NT2/D1 (cell line): ENCODE results near the gene AEBP1.

Experiments
- DNase-seq: peaks from one replicate; pipeline ENCODE4 v3.0.0-alpha.2; 2011; ENCODE audit warnings: low read depth, low spot score
- H3K27me3 ChIP-seq: 2 replicates; pipeline ENCODE4 v1.6.0; 2011; ENCODE audit warnings: mild to moderate bottlenecking; ENCODE audit not compliant: insufficient read length, insufficient read depth
- H3K36me3 ChIP-seq: 2 replicates; pipeline ENCODE4 v1.6.1; 2011; ENCODE audit warnings: mild to moderate bottlenecking, low read length, mixed read lengths; ENCODE audit not compliant: insufficient read depth, insufficient read length
- H3K4me1 ChIP-seq: 2 replicates; pipeline ENCODE4 v1.5.1; 2011; ENCODE audit not compliant: insufficient read depth, insufficient read length
- H3K4me3 ChIP-seq: 2 replicates; pipeline ENCODE4 v1.5.1; 2011; ENCODE audit warnings: low read depth; ENCODE audit not compliant: insufficient read length
- H3K9ac ChIP-seq: 2 replicates; pipeline ENCODE4 v1.6.0; 2011; ENCODE audit warnings: low read depth; ENCODE audit not compliant: insufficient read length
- H3K9me3 ChIP-seq: 2 replicates; pipeline ENCODE4 v1.5.1; 2011; ENCODE audit warnings: mild to moderate bottlenecking, low read length; ENCODE audit not compliant: insufficient read depth
- SUZ12 ChIP-seq: IDR thresholded peaks from 2 replicates; pipeline ENCODE4 v1.6.1; 2011; ENCODE audit not compliant: insufficient read length, insufficient read depth; ENCODE audit errors: extremely low read depth
- YY1 ChIP-seq: IDR thresholded peaks from 2 replicates; pipeline ENCODE4 v1.6.1; 2011; ENCODE audit not compliant: insufficient read length, insufficient read depth
- ZNF274 ChIP-seq: IDR thresholded peaks from 2 replicates; pipeline ENCODE4 v1.6.1; 2011; ENCODE audit warnings: mild to moderate bottlenecking, low read depth, low read length

Gene AEBP1

DNA sequence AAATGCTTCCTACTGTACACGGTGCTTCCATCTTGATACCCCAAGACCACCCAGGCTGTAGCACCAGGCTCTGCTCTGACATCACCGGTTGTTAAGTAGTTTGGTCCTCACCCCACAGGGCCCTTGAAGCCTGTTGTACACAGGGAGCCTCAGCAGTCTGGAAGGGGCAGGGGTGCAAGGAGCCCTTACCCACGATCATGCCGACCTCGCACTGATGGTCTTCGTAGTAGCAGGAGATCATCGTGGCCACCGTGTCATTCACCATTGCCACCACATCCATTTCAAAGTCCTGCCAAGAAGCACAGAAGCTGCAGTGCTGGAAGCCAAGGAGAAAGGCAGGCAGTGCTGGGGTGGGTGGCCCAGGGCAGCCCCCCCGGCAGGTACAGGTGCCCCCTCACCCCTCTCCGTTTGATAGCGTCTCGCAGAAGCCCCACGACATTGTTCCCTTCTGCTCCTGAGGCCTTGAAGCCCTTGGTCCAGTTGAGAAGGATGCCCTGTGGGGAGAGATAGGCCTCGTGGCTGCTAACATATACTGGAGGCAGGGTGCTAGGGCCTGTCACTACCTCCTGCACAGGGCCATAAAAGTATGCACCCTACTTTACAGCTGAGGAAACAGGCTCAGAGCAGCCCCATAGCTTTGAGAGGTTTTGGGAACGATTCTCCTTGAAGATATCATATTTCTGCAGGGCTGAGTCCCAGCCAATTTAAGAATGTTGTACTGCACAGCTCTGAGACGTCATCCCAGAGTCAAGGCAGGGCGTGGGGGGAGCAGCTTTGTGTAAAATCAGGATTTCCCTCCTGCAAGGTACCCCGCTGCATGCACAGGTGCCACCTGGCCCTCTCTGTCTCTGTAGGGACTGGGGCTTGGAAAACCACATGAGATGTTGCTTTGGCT is 45.7 kb downstream of the AEBP1 start:
- no peak overlapping the region for H3K9ac ChIP-seq
- H3K9me3 ChIP-seq: no peaks in the 10 kb centered on the region
- DNase-seq: no peak
- no peak for TF ChIP-seq ZNF274
- TF ChIP-seq YY1: no peak
- no peak for TF ChIP-seq SUZ12
- H3K4me3 ChIP-seq: no peak overlapping the region
- H3K4me1 ChIP-seq: peaks cover 20% of the 10 kb centered on the region
- H3K27me3 ChIP-seq: peaks cover 15% of the 10 kb centered on the region
- H3K36me3 ChIP-seq: no peaks in the 10 kb centered on the region

DNA sequence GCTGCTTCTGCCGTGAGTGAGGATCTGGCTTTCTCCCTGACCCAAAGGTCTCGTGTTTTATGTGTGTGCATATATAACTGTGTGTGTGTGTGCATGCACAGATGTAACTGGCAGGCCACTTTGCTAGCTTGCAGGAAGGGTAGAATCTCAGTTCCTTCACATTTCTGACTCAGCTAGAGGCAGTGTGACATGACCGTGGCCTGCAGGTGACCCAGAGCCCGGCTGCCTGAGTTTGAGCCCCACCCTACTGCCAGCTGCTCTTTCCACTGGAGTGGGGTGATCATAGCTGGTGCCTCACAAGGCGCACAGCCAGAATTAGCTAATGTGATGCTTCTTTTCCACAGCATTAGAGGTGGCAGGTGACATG is 46.3 kb downstream of the AEBP1 start:
- H3K27me3 ChIP-seq: peaks cover 8% of the 10 kb centered on the region
- H3K4me3 ChIP-seq: no peak overlapping the region
- no peaks in the 10 kb centered on the region for H3K36me3 ChIP-seq
- H3K9me3 ChIP-seq: no peaks in the 10 kb centered on the region
- TF ChIP-seq SUZ12: no peak
- no peak for TF ChIP-seq YY1
- no peak for TF ChIP-seq ZNF274
- H3K4me1 ChIP-seq: peaks cover 14% of the 10 kb centered on the region
- no peak overlapping the region for H3K9ac ChIP-seq
- no peak for DNase-seq

DNA sequence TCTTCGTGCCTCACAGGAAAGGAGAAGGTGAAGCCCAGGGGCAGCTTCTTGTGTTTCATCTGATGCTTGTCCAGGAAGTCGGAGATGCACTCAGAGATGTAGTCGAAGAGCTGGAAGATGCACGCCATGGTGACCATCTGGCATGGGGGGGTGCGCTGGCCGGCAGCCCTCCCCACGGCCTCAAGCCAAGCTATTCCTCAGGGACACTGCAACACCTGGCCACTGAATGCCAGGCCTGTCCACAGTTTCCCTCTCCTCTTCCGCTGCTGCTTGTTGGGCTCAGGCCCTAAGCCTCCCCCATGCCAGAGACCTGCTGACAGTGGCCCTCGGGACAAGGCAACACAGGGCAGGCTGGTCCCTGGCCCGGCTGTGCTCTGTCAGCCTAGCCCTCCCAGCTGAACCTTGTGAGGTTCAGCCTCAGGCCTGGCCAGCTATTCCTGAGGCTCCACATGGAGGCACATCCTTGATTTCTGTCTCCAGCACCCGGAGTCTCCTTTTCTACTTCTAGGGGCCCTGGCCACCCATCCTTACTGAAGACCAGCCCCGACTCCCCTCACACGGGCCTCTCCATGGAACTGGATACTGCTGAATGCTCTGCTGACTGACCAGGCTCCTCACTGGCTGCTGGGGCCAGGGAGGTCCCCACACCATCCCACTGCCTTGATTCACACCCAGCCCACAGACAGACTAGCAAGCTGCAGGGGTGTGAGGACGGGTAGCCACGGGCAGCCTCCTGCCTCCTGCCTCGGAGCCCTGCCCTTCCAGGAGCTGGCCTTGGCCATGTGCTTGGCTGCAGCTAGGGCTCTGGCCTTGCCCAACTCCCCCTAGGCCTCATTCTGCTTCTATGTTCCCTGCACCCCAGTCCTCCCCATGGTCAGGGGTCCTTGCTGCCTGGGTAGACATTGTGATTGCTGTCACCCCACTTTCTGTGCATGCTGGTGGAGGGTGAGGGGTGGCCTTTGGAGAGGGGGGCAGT is 47.1 kb downstream of the AEBP1 start:
- no peak for TF ChIP-seq SUZ12
- no peak for TF ChIP-seq ZNF274
- TF ChIP-seq YY1: no peak
- Histone ChIP-seq H3K4me3 (no peak overlapping the region), H3K4me1 (peaks cover 11% of the 10 kb centered on the region), H3K36me3 (no peaks in the 10 kb centered on the region), H3K27me3 (peaks cover 3% of the 10 kb centered on the region), H3K9ac (no peak overlapping the region), H3K9me3 (no peaks in the 10 kb centered on the region)
- no peak for DNase-seq

DNA sequence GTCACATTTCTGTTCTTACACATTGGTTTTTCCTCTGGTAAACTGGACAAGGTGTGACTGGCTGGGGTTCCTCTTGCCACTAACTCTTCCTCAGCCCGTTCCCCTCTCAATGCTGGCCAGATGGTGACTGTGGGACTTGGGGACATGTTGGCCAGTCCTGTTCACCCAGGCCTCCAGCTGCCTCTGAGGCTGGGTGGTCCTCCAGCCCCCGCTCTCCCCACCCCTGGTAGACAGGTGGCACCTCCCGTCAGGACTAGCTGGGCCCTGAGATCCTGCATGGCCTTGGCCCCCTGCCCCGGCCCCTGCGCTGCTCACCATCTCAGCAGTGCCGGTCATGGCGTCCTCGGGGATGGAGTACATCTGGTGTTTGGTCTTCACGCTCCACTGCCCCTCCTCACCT is 47.8 kb downstream of the AEBP1 start:
- Histone ChIP-seq H3K4me3 (no peak overlapping the region), H3K9me3 (no peaks in the 10 kb centered on the region), H3K9ac (no peak overlapping the region), H3K4me1 (peaks cover 5% of the 10 kb centered on the region), H3K36me3 (no peaks in the 10 kb centered on the region), H3K27me3 (peaks cover 3% of the 10 kb centered on the region)
- TF ChIP-seq SUZ12 (no peak), ZNF274 (no peak), YY1 (no peak)
- DNase-seq: no peak

DNA sequence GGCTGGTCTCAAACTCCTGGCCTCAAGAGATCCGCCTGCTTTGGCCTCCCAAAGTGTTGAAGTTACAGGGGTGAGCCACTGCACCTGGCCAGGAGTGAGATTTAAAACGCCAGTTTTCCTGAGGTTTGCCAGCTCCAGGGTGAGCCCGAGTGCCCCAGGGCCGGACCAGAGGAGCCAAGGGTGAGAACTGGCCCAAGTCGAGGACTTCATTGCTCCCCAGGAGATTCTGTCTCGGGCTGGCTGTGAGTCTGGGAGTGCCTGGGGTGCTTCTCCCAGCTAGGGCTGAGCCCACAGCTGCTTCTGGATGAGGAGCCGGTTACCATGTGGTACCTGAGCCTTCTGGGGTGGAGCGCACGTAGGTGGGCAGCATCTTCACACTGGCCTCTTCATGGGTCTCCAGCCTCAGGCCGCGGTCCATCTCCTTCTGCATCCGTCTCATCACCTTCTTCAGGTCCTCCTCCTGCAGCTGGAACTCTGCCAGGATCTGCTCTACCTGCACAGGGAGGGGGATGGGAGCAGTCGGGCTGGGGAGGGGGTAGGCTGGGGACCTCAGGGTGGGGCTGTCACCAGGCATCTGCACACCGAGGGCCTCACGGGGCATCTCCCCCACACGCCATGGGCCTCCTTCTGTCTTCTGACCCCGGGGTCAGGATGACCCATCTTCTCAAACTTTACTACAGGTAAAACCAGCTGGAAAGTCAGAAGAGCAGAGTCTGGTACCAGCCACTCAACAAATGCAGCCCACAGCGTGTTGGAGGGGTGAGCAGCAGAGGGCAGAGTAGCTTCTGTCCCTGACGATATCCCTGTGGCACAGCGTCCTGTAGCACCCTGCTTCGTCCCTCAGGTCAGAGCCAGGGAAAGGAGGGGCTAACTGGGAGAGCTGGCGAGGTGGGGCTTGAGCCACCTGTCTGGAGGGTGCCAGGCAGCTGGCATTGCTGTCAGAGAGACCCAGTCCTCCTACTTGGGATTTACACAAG is 49.1 kb downstream of the AEBP1 start:
- no peak for TF ChIP-seq SUZ12
- TF ChIP-seq ZNF274: no peak
- no peak for TF ChIP-seq YY1
- no peaks in the 10 kb centered on the region for H3K36me3 ChIP-seq

GRCh38 chr7:44153948-44154335 is 49.8 kb downstream of the AEBP1 start:
- no peaks in the 10 kb centered on the region for H3K9me3 ChIP-seq
- H3K36me3 ChIP-seq: no peaks in the 10 kb centered on the region
- peaks cover 3% of the 10 kb centered on the region for H3K27me3 ChIP-seq
- H3K4me3 ChIP-seq: no peak overlapping the region
- DNase-seq: no peak
- TF ChIP-seq ZNF274: no peak
- no peak for TF ChIP-seq YY1
- no peak for TF ChIP-seq SUZ12
- no peak overlapping the region for H3K9ac ChIP-seq
- peaks cover 12% of the 10 kb centered on the region for H3K4me1 ChIP-seq

More for the DNA sequence above, 49.1 kb downstream of the AEBP1 start:
- H3K27me3 ChIP-seq: peaks cover 3% of the 10 kb centered on the region
- no peak overlapping the region for H3K9ac ChIP-seq
- no peak for DNase-seq
- no peak overlapping the region for H3K4me3 ChIP-seq
- peaks cover 10% of the 10 kb centered on the region for H3K4me1 ChIP-seq
- H3K9me3 ChIP-seq: no peaks in the 10 kb centered on the region
